Activated CD8-positive, alpha-beta memory T cell treated with anti-CD3 and anti-CD28 coated beads for 24 hours (primary cell): ENCODE measurements around the gene NRGN.

Experiments used
- DNase-seq: peaks from one replicate; pipeline ENCODE4 v3.0.0-alpha.2; 2020

The NRGN gene

GRCh38 chr11:124793466-124794278 is 53.9 kb downstream of the NRGN start:
- DNase-seq: no peak

- DNase-seq: no peak
Observed at GRCh38 chr11:124796312-124796711, 56.6 kb downstream of the NRGN start.
